MG63 (cell line): Measurements from ENCODE around the gene SPATA16. TPM values are rescaled to one million over a fixed set of nuclear protein-coding genes. Genes with fewer than 3 reads are reported as not detected.

Source experiments
- DNase-seq: peaks from one replicate; pipeline ENCODE4 v3.0.0-alpha.2; 2020
- H3K27me3 ChIP-seq: fragments of 250-450 bp; sonication (Bioruptor Pico); 2 replicates; pipeline ENCODE4 v1.5.1; 2020; ENCODE audit warnings: mild to moderate bottlenecking, moderate library complexity
- H3K36me3 ChIP-seq: fragments of 250-450 bp; sonication (Bioruptor Pico); 2 replicates; pipeline ENCODE4 v1.5.1; 2020; ENCODE audit warnings: mild to moderate bottlenecking, moderate library complexity
- H3K4me3 ChIP-seq: fragments of 250-450 bp; sonication (Bioruptor Pico); 2 replicates; pipeline ENCODE4 v1.5.1; 2020; ENCODE audit warnings: mild to moderate bottlenecking, moderate library complexity
- H3K9me3 ChIP-seq: fragments of 250-450 bp; sonication (Bioruptor Pico); 2 replicates; pipeline ENCODE4 v1.5.1; 2020; ENCODE audit warnings: mild to moderate bottlenecking, moderate library complexity
- total RNA-seq: library from RNA; depleted of rRNA; stranded (reverse); fragments of >200 nt; shearing (Covaris generic); gene quantifications from 2 replicates; pipeline ENCODE4 v1.2.3, GENCODE V29; 2014; ENCODE audit warnings: low replicate concordance

SPATA16 gene
- total RNA-seq, 1 experiment from 2014 or later = not detected

- H3K9me3 ChIP-seq = no peaks in the 10 kb centered on the region
- no peaks in the 10 kb centered on the region for H3K36me3 ChIP-seq
- H3K4me3 ChIP-seq = no peak overlapping the region
- H3K27me3 ChIP-seq = peaks cover 10% of the 10 kb centered on the region; the same call in 1 of the 2 replicates
- no peak for DNase-seq
These were observed 201.3 kb downstream of the SPATA16 start for GRCh38 chr3:172939651-172940293.

GRCh38 chr3:172938788-172939187, 202.2 kb downstream of the SPATA16 start:
- no peak for DNase-seq
- no peaks in the 10 kb centered on the region for H3K9me3 ChIP-seq
- no peaks in the 10 kb centered on the region for H3K36me3 ChIP-seq
- no peak overlapping the region for H3K4me3 ChIP-seq
- peaks cover 10% of the 10 kb centered on the region; the same call in 1 of the 2 replicates for H3K27me3 ChIP-seq

- DNase-seq = no peak
- H3K36me3 ChIP-seq = no peaks in the 10 kb centered on the region
These were observed 209.2 kb downstream of the SPATA16 start for GRCh38 chr3:172931746-172932285.

GRCh38 chr3:172929451-172929850, 211.6 kb downstream of the SPATA16 start:
- no peak overlapping the region for H3K4me3 ChIP-seq
- no peaks in the 10 kb centered on the region for H3K36me3 ChIP-seq
- no peak for DNase-seq

More at GRCh38 chr3:172931746-172932285, 209.2 kb downstream of the SPATA16 start:
- no peak overlapping the region for H3K4me3 ChIP-seq
- H3K27me3 ChIP-seq = peaks cover 16% of the 10 kb centered on the region
- no peaks in the 10 kb centered on the region for H3K9me3 ChIP-seq

GRCh38 chr3:172924546-172924945, 216.5 kb downstream of the SPATA16 start:
- DNase-seq = no peak
- Histone ChIP-seq H3K36me3 (no peaks in the 10 kb centered on the region), H3K27me3 (peaks cover 17% of the 10 kb centered on the region), H3K9me3 (no peaks in the 10 kb centered on the region), H3K4me3 (no peak overlapping the region)

More at GRCh38 chr3:172929451-172929850, 211.6 kb downstream of the SPATA16 start:
- H3K27me3 ChIP-seq = peaks cover 22% of the 10 kb centered on the region
- no peaks in the 10 kb centered on the region for H3K9me3 ChIP-seq

- Histone ChIP-seq H3K27me3 (peaks cover 5% of the 10 kb centered on the region), H3K4me3 (no peak overlapping the region), H3K9me3 (no peaks in the 10 kb centered on the region), H3K36me3 (no peaks in the 10 kb centered on the region)
- no peak for DNase-seq
These were observed 221.7 kb downstream of the SPATA16 start for GRCh38 chr3:172919297-172919683.

- Histone ChIP-seq H3K9me3 (no peaks in the 10 kb centered on the region), H3K27me3 (peaks cover 3% of the 10 kb centered on the region), H3K4me3 (no peak overlapping the region), H3K36me3 (no peaks in the 10 kb centered on the region)
- no peak for DNase-seq
These were observed 222.3 kb downstream of the SPATA16 start for GRCh38 chr3:172918568-172919296.

GRCh38 chr3:172918165-172918564, 222.9 kb downstream of the SPATA16 start:
- no peaks in the 10 kb centered on the region for H3K27me3 ChIP-seq
- DNase-seq = peak; percentile 12
- no peak overlapping the region for H3K4me3 ChIP-seq
- no peaks in the 10 kb centered on the region for H3K9me3 ChIP-seq
- H3K36me3 ChIP-seq = no peaks in the 10 kb centered on the region

- no peak overlapping the region for H3K4me3 ChIP-seq
- no peak for DNase-seq
These were observed 225.0 kb downstream of the SPATA16 start for GRCh38 chr3:172915911-172916514.

GRCh38 chr3:172914854-172915253, 226.2 kb downstream of the SPATA16 start:
- H3K4me3 ChIP-seq = no peak overlapping the region
- H3K9me3 ChIP-seq = no peaks in the 10 kb centered on the region
- no peak for DNase-seq
- no peaks in the 10 kb centered on the region for H3K27me3 ChIP-seq
- no peaks in the 10 kb centered on the region for H3K36me3 ChIP-seq

More at GRCh38 chr3:172915911-172916514, 225.0 kb downstream of the SPATA16 start:
- H3K27me3 ChIP-seq = no peaks in the 10 kb centered on the region
- H3K9me3 ChIP-seq = no peaks in the 10 kb centered on the region
- H3K36me3 ChIP-seq = no peaks in the 10 kb centered on the region

GRCh38 chr3:172913911-172914655, 227.0 kb downstream of the SPATA16 start:
- no peak for DNase-seq
- H3K4me3 ChIP-seq = no peak overlapping the region
- H3K36me3 ChIP-seq = no peaks in the 10 kb centered on the region
- H3K27me3 ChIP-seq = no peaks in the 10 kb centered on the region
- H3K9me3 ChIP-seq = no peaks in the 10 kb centered on the region

GRCh38 chr3:172911142-172911541, 229.9 kb downstream of the SPATA16 start:
- peaks cover 6% of the 10 kb centered on the region for H3K27me3 ChIP-seq
- DNase-seq = no peak
- H3K9me3 ChIP-seq = no peaks in the 10 kb centered on the region
- no peaks in the 10 kb centered on the region for H3K36me3 ChIP-seq
- no peak overlapping the region for H3K4me3 ChIP-seq

- DNase-seq = no peak
- no peak overlapping the region for H3K4me3 ChIP-seq
- H3K9me3 ChIP-seq = no peaks in the 10 kb centered on the region
- no peaks in the 10 kb centered on the region for H3K36me3 ChIP-seq
- H3K27me3 ChIP-seq = peaks cover 14% of the 10 kb centered on the region
These were observed 232.2 kb downstream of the SPATA16 start for GRCh38 chr3:172908771-172909270.

GRCh38 chr3:172905451-172905850, 235.6 kb downstream of the SPATA16 start:
- Histone ChIP-seq H3K27me3 (peaks cover 22% of the 10 kb centered on the region), H3K36me3 (no peaks in the 10 kb centered on the region), H3K4me3 (no peak overlapping the region), H3K9me3 (no peaks in the 10 kb centered on the region)
- no peak for DNase-seq

- no peak overlapping the region for H3K4me3 ChIP-seq
- no peaks in the 10 kb centered on the region for H3K36me3 ChIP-seq
- DNase-seq = no peak
- no peaks in the 10 kb centered on the region for H3K9me3 ChIP-seq
- peaks cover 22% of the 10 kb centered on the region for H3K27me3 ChIP-seq
These were observed 236.2 kb downstream of the SPATA16 start for GRCh38 chr3:172904711-172905373.
